ENCODE data around the gene NCK1.

Gene NCK1

DNA sequence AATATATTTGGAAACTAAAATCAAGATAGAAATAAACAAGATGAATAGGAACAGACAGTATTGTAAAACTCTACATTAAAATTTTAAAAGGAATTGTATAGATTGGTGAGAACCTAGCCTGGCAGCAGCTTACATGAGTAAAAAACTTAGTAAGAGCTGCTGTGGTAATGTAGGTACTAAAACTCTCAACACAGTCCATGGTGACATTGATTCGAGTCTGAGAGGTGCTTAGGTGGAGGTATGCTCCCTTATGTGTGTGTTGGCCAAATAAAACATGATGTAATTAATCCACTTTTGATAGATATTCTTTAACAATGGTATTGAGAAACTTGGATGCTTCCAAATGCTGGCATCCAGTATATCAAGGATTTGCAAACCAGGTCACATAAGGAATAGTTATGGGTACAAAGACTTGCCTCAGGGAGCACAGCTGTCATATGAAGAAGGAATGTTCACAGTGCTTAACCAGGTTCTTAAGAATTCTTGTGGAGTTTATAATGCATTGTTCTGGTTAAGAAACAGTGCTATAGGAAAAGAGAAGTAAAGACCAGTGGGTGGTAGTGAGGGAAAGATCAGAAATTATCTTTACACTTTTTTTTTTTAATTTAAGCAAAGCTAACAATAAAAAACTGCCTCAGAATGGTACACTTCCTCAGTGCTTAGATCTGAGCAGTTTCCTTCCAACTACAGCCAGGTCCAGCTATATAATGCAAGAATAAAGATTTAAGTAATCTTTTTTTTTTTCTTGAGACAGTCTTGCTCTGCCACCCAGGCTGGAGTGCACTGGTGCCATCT lies 71.2 kb downstream of the NCK1 start:
- H3K9me3 ChIP-seq (ENCODE audit: control insufficient read depth, insufficient read depth, low read length) = peaks cover 10% of the 10 kb centered on the region
- peak overlapping the region; percentile 30; the same call in 1 of the 2 replicates for H3K4me3 ChIP-seq (ENCODE audit: low read length)
- peaks cover 26% of the 10 kb centered on the region for H3K36me3 ChIP-seq (ENCODE audit: control insufficient read depth, low read length)
- H3K27ac ChIP-seq (ENCODE audit: low read depth, low read length) = peak overlapping the region; percentile 67
- no peak for TF ChIP-seq EZH2phosphoT487 (IDR thresholded peaks at IDR 0.05; ENCODE audit: borderline replicate concordance, low read length)
- TF ChIP-seq CTCF (IDR thresholded peaks at IDR 0.05; ENCODE audit: low read depth, low read length, poor library complexity, severe bottlenecking) = no peak
- no peaks in the 10 kb centered on the region for H3K9me2 ChIP-seq (replicated peaks; ENCODE audit: control insufficient read depth, low read length)
- no peaks in the 10 kb centered on the region; the same call in 1 of the 2 replicates for H4K20me1 ChIP-seq (ENCODE audit: control insufficient read depth, insufficient read depth, low read depth, low read length)
- peaks cover 47% of the 10 kb centered on the region for H3K79me2 ChIP-seq (ENCODE audit: control insufficient read depth, low read length)
- peak overlapping the region; percentile 48 for H3K4me2 ChIP-seq (ENCODE audit: low read length)
- H3F3A ChIP-seq (ENCODE audit: control insufficient read depth, insufficient read depth) = peaks cover 10% of the 10 kb centered on the region
- H3K27me3 ChIP-seq (ENCODE audit: control insufficient read depth, low read length) = no peaks in the 10 kb centered on the region
- peaks cover 55% of the 10 kb centered on the region for H3K4me1 ChIP-seq (ENCODE audit: control insufficient read depth, low read length)

DNA sequence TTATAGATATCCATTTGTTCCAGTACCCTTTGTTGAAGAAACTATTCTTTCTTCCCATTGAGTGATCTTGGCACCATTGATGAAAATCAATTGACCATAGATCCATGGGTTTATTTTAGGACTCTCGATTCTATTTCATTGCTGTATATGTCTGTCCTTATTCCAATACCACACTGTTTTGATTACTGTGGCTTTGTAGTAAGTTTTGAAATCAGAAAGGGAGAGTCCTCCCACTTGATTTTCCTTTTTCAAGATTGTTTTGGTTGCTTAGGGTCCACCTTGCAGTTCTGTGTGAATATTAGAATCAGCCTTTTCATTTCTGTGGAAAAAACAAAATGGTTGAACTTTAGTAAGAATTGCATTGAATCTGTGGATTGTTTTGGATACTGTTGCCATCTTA lies 75.2 kb downstream of the NCK1 start:
- TF ChIP-seq EZH2phosphoT487 (IDR thresholded peaks at IDR 0.05; ENCODE audit: borderline replicate concordance, low read length) (no peak), CTCF (IDR thresholded peaks at IDR 0.05; ENCODE audit: low read depth, low read length, poor library complexity, severe bottlenecking) (no peak)
- Histone ChIP-seq H3K36me3 (ENCODE audit: control insufficient read depth, low read length) (peaks cover 13% of the 10 kb centered on the region), H3K79me2 (ENCODE audit: control insufficient read depth, low read length) (peaks cover 74% of the 10 kb centered on the region), H3K27ac (ENCODE audit: low read depth, low read length) (no peak overlapping the region), H4K20me1 (ENCODE audit: control insufficient read depth, insufficient read depth, low read depth, low read length) (no peaks in the 10 kb centered on the region; the same call in 1 of the 2 replicates), H3K4me1 (ENCODE audit: control insufficient read depth, low read length) (peaks cover 75% of the 10 kb centered on the region), H3F3A (ENCODE audit: control insufficient read depth, insufficient read depth) (peaks cover 10% of the 10 kb centered on the region), H3K9me2 (replicated peaks; ENCODE audit: control insufficient read depth, low read length) (no peaks in the 10 kb centered on the region), H3K9me3 (ENCODE audit: control insufficient read depth, insufficient read depth, low read length) (peaks cover 10% of the 10 kb centered on the region), H3K4me2 (ENCODE audit: low read length) (no peak overlapping the region), H3K4me3 (ENCODE audit: low read length) (no peak overlapping the region), H3K27me3 (ENCODE audit: control insufficient read depth, low read length) (no peaks in the 10 kb centered on the region)

GRCh38 chr3:136937851-136938250 lies 75.8 kb downstream of the NCK1 start:
- TF ChIP-seq EZH2phosphoT487 (IDR thresholded peaks at IDR 0.05; ENCODE audit: borderline replicate concordance, low read length) (no peak), CTCF (IDR thresholded peaks at IDR 0.05; ENCODE audit: low read depth, low read length, poor library complexity, severe bottlenecking) (no peak)
- H3K36me3 ChIP-seq (ENCODE audit: control insufficient read depth, low read length) = peaks cover 13% of the 10 kb centered on the region
- H3F3A ChIP-seq (ENCODE audit: control insufficient read depth, insufficient read depth) = peaks cover 7% of the 10 kb centered on the region

More at GRCh38 chr3:136937851-136938250, 75.8 kb downstream of the NCK1 start:
- H3K4me1 ChIP-seq (ENCODE audit: control insufficient read depth, low read length) = peaks cover 74% of the 10 kb centered on the region
- H3K4me2 ChIP-seq (ENCODE audit: low read length) = peak overlapping the region; percentile 74
- no peaks in the 10 kb centered on the region; the same call in 1 of the 2 replicates for H4K20me1 ChIP-seq (ENCODE audit: control insufficient read depth, insufficient read depth, low read depth, low read length)
- no peak overlapping the region for H3K4me3 ChIP-seq (ENCODE audit: low read length)
- H3K79me2 ChIP-seq (ENCODE audit: control insufficient read depth, low read length) = peaks cover 78% of the 10 kb centered on the region
- no peaks in the 10 kb centered on the region for H3K27me3 ChIP-seq (ENCODE audit: control insufficient read depth, low read length)
- no peaks in the 10 kb centered on the region for H3K9me2 ChIP-seq (replicated peaks; ENCODE audit: control insufficient read depth, low read length)
- peak overlapping the region; percentile 44 for H3K27ac ChIP-seq (ENCODE audit: low read depth, low read length)
- peaks cover 10% of the 10 kb centered on the region for H3K9me3 ChIP-seq (ENCODE audit: control insufficient read depth, insufficient read depth, low read length)
